Activated CD4-positive, alpha-beta T cell treated with anti-CD3 and anti-CD28 coated beads, Interleukin-2, amount 50 U/mL, for 48 hours (primary cell): ENCODE measurements around the gene KRABD2.
A peak's percentile ranks its signal among the peaks of the same experiment; 100 is the strongest.
"Not testable (repeated sequence)": the region's sequence is repeated elsewhere in the genome, so short reads cannot be mapped to it uniquely, and the experiment has no call there.

Experiments used
- DNase-seq, 2 experiments: peaks; one replicate each; pipeline ENCODE4 v3.0.0-alpha.2; 2020

The KRABD2 gene

GRCh38 chr17:8392274-8392673, 15.8 kb upstream of the KRABD2 start:
- DNase-seq: no peak

DNA sequence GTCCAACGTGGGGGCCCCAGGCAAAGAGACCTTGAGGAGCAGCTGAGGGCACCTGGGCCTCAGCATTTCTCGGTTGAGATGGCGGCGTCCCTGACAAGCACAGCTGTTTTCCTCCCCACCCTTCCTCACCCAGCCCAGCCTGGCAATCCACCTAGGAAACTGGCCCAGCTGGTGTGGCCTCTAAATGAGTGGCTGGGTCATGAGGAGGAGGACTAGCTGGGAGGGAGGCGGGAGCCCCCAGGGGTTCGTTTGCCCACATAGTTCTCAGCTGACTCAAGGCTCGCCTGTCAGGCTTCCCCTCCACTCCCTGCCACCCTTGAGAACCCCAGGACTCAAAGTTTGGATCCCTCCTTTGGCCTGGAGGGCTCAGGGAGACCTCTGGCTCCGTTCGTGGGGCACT, 15.2 kb upstream of the KRABD2 start:
- DNase-seq: no peak

GRCh38 chr17:8387914-8388651, 11.6 kb upstream of the KRABD2 start:
- DNase-seq: no peak

DNA sequence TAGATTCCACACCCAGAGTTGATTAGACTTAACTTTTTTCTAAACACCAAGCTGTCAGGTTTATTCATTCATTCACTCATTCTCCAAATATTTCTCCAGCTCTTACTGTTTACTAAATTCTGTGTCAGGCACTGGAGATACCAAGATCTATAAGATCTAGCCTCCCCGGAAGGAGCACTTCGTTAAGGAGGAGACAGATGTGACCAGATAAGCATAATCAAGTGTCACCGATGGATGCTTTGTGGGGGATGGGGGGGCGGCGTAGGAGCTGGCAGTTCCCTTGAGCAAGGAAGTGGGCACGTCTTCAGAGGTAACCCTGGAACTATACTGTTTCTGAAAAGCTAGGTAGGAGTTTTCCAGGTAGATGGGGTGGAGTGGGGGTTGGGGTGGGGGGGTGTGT, 10.3 kb upstream of the KRABD2 start:
- no peak for DNase-seq

DNA sequence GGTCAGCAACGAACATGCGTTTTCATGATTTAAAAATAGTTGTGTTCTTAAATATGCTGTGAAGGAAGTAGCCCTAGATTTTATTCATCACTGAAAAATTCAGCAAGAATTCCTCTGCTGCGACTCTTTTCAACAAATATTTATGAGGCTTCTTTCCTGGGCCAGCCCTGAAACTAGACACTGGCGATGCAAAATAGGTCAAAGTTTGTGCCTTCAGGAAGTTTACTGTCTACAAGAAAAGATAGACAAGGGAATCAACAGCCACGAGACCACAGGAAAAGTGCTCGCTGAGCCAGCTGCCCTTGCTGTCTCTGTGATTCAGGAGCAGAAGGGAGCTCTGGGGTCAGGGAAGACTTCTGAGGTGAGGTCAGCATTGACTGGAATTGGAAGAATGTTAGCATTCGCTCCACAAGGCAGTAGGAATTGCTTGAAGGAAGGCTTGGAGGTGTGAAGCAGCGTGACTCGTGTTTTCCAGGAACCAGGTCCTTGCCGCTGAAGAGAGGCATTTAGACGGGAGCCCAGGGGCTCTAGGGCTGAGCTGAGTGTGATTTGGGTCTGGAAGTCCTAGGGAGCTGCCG, 8.4 kb upstream of the KRABD2 start:
- no peak for DNase-seq

DNA sequence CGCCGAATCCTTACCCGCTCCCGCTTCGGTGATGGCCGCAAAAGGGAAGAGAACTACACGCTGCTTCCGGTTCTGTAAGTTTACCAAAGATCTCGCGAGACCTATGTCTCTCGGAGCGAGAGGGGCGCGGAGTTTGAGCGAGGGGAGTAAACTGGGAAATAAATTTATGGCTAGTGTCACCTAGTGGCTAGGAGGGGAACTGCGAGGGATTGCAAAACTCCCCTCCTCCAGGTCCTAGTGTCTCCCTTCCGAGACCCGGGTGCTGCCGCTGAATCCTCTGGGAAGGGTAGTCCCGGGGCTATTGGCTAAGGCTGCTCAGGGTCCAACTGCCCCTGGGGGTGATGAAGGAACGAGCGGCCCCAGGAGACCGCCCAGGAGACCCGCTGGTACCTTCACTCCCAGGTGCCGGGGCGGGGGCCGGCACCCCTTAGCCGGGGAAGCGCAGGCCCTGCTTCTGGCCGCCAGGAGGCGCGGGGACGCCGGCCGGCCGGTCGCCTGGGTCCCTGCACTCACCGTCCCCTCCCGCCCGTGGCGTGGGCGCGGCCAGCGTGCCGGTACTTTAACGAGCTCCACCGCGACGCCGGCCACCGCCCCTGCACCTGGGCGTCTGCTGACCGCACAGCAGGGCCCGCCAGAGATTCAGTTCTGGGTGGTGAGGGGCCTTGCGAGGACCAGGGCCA, 6.8 kb upstream of the KRABD2 start, which contains the start of gene RPL26:
TSS of gene RPL26 (minus strand) at position 51 of the 680 bp plus-strand sequence. CDS start 883 bp downstream, outside the sequence.
- DNase-seq: peak; percentile 93 to 96

DNA sequence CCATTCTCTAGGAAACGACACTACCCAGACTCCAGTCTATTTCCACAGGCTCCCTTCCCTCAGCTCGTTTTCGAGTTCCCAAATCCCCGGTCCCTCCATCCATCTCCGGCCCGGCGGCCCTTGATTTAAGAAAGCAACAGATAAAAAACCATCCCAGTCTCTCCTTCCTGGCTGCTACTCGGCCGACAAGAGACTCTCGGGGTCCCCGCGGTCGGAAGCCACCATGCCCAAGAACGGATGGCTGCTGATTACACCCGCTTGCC, 6.3 kb upstream of the KRABD2 start:
- DNase-seq: no peak

DNA sequence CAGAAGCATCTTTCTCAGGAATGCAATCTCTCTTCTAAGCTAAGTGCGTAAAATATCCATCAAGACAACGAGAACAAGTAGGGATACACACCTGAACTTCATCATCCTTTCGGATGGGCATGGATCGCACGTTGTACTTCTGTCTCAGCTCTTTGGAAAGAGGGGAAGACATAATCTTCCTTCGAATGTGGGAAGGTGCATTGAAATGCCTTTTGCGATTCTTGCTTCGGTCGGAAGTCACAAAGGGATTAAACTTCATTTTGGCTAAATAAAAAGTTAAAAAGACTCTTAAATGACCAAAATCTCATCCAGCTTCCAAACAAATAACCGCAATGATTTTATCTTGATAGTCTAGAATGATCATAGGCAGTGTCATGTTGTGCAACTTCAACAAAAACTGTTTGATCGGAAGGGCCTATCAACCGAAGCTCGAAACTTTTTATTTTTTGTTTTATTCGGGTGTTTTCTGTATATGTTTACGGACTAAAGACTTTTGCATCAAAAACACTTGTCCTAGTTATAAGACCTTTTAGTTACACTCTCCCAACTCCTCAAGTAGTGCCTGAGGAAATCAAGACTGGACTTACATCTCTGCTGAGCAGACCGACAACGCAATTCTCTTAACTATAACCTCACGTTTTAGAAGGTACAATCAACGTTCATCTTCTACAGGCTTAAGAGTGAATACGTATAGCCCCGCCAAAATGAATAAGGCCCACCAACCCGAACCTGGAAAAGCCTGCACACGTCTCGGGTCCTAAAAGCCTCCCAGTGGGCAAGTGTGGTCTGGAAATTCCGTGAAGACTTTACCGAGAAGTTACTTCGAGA, 5.8 kb upstream of the KRABD2 start:
- no peak for DNase-seq

- DNase-seq: no peak
Observed at GRCh38 chr17:8380049-8380448, 3.5 kb upstream of the KRABD2 start.

DNA sequence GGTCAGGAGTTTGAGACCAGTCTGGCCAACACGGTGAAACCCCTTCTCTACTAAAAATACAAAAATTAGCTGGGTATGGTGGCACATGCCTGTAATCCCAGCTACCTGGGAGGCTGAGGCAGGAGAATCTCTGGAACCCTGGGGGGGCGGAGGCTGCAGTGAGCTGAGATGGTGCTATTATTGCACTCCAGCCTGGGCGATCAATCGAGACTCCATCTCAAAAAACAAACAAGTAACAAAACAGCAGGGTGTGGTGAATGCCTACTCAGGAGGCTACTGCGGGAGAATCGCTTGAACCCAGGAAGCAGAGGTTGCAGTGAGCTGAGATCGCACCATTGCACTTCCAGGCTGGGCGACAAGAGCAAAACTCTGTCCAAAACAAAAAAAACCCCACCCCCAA, 1.6 kb upstream of the KRABD2 start:
- not testable (repeated sequence) for DNase-seq

- DNase-seq: no peak
Observed at GRCh38 chr17:8377422-8377821, 918 bp upstream of the KRABD2 start.

DNA sequence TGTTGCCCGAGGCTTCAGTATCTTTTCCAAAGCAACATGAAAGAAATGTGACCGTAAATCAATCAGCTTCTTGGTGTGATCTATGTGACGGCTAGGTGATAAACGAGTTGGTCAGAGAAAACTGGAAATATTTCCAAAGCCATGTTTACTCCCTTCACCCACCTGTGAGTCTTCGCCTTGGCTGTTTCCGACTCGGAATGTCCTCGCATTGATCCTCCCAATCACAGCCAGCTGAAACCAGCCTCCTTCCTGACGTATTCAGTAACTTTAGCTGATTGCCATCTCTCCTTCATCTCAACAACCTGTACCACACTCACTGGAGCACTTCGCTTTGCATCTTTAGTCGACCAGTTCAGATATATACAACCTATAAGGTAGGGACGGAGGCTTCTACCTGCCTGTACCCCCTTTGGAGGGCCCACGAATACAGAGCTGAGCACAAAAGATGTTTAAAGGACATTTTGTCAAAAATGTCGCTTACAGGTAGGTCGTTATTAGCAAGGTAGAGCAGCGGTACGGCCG, 705 bp downstream of the KRABD2 start:
- DNase-seq: no peak

DNA sequence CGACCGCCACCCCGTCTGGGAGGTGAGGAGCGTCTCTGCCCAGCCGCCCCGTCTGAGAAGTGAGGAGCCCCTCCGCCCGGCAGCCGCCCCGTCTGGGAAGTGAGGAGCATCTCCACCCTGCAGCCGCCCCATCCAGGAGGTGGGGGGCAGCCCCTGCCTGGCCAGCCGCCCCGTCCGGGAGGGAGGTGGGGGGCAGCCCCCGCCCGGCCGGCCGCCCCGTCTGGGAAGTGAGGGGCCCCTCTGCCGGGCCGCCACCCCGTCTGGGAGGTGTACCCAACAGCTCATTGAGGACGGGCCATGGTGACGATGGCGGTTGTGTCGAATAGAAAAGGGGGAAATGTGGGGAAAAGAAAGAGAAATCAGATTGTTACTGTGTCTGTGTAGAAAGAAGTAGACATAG, 2.6 kb downstream of the KRABD2 start:
- DNase-seq: not testable (repeated sequence)

DNA sequence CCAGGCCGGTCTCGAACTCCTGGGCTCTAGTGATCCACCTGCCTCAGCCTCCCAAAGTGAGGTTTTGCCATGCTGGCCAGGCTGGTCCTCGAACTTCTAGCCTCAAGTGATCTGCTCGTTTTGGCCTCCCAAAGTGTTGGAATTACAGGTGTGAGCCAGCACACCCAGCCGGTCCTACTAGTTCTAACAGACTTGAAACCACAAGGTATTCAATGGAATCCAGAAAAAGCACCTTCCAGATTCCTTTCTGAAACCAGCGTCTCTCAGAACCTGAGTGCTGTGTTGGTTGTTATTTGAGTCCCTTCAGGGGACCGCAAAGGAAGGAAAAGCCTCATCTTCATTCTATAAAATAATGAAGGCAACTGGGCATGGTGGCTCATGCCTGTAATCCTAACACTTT, 4.1 kb downstream of the KRABD2 start:
- no peak for DNase-seq

DNA sequence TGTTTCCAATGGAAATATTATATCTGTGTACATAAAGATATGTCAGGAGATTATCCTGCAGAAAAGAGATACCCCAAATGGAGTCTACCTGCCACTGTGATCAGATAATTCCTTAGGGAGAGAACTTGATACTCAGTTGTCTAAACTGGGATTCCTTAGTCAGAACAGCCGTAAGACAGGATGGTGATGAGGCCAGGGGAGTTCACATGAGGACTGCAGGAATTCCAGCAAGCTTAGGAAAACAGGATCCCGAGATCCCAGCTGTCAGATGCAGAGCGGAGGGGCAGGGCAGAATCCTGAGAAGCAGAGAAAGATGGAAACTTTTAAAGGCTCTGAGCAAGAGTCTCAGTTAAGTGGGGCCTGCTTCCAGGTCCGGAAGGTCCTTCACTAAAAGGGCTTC, 4.7 kb downstream of the KRABD2 start:
- DNase-seq: no peak

DNA sequence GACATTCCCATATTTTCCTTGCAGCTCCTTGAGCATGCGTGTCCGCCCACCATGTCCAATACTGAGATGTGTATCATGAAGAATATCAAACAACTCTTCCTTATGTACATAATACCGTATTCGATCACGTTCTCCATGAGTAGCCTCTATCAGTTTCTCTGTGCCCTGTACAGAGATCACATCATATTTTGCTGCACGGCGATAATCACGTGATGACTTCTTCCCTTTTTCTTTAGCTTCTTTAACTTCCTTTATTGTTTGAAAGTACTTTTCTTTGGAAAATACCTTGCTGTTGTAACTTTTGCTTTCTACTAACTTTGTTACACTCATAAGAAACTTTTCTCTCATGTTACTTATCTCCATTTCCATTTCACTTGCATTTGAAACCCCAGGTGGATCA, 6.6 kb downstream of the KRABD2 start:
- no peak for DNase-seq

- no peak for DNase-seq
Observed at GRCh38 chr17:8368193-8368592, 8.3 kb downstream of the KRABD2 start.

GRCh38 chr17:8366231-8366630, 10.3 kb downstream of the KRABD2 start:
- DNase-seq: no peak

DNA sequence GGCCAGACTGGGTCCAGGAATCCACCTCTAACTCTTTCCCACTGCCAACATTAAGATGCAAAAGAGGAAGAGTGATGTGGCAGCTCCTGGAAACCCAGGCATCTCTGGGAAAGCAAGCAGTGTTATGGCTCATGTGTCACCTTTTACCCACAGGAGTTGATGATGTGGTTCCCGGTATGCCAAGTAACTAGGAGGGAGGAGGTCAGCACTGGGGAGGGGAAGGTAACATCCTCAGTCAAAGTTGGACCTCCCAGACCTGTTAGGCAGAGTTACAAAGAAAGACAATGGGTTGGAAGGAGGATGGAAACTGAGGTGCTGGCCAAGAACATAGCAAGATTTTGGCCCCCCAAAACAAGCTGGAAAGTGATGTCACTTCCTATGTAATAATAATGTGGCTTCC, 11.4 kb downstream of the KRABD2 start:
- no peak for DNase-seq

DNA sequence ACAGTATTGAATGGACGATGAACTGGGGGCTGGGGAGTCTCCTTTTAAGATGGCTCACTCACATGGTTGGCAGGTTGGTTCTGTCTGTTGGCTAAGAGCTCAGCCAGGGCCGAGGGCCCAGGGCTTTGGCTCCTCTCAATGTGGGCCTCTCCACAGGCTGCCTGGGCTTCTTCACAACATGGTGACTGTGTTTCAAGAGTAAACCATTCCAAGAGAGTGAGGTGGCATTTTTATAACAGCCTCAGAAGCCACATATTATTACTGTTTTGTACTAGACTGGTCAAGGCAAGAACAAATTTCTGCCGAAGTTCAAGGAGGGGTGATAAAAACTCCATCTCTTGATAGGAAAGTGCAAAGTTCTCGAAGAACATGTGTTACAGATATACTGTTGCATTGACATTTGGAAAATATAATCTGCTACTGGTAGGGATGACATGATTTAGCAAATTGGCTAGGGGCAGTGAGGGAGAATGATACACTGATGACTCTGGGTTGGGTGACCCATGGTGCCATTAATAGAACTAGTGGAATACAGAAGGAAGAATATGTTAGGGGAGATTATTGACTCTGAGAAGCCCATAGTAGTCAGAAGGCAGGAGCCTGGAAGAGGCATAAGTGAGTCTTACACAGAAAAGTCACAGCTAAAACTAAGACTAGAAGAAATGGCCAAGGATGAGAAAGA, 13.7 kb downstream of the KRABD2 start:
- no peak for DNase-seq

- DNase-seq: no peak
Observed at GRCh38 chr17:8360751-8361150, 15.8 kb downstream of the KRABD2 start.

DNA sequence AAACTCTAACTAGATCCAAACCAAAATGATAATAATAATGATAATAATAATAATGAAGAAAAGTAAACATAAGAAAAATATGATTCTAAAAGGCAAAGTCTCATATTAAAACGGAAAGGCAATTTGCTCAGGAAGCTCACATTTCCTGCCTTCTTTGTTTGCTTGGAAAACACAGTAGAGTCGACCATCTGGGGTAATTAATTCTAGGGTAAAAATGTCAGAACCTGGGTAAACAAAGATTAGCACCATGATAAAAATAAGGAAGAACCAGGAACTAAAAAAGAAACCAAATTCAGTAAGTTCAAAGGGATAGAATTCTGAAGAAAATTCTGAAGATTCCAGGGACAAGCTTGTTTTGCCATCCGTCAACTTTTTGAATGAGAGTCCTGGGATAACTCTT, 16.2 kb downstream of the KRABD2 start:
- DNase-seq: no peak

DNA sequence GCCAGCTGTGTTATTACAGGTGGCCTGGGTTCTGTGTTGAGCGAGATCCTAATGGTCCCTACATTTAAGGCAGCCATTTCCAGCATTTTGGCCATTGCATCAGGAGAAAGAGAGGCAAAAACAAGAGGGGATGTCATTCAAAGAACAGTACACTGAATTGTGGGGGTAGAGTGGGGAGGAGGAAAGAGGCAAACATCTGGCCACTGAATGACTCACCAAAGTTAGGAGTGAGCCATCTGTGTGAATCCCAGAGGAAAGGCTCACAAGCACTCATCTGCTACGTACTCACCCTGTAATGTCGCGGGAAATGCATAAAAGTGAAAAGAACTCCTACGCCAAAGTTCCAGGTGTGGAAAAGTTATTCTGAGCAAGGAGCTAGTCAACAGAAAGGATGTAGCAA, 16.7 kb downstream of the KRABD2 start:
- DNase-seq: no peak
